Endothelial cell of hepatic sinusoid (primary cell): ENCODE measurements around the gene BRWD1.

Experiments
- in situ Hi-C: cut with HindIII; loops from 2 replicates; pipeline ENCODE4 v1.10.0; 2017; ENCODE audit warnings: low sequenced_read_pairs

The BRWD1 gene

GRCh38 chr21:39330001-39330400, 16.6 kb upstream of the BRWD1 start:
- in situ Hi-C loops, result no loop called here

DNA sequence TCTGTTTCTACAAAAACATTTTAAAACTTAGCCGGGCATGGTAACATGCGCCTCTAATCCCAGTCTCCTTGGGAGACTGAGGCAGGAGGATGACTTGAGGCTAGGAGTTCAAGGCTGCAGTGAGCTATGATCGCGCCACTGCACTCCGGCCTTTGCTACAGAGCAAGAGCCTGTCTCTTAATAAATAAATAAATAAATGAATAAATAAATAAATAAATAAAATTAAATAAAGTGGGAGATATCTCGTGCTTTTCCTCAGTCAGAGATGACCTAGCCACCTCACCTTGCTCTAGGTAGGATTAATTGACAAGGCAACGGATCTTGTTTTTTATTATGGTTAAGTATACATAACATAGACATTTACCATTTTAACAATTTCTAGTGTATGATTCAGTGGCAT, 14.3 kb upstream of the BRWD1 start:
- in situ Hi-C loops, result no loop called here

GRCh38 chr21:39326607-39327307, 13.3 kb upstream of the BRWD1 start:
- in situ Hi-C loops, result no loop called here

DNA sequence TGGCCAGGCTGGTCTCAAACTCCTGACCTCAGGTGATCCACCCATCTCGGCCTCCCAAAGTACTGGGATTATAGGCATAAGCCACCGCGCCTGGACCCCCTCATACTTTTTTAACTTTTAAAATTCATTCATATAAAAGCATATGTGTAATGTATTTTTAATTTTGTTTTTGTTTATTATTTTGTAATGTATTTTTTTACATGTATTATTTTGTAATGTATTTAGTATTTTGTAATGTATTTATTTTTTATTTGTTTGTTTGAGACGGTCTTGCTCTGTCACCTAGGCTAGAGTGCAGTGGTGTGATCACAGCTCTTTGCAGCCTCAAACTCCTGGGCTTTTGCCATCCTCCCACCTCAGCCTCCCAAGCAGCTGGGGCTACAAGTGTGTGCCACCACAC, 12.0 kb upstream of the BRWD1 start:
- in situ Hi-C loops, result no loop called here

- in situ Hi-C loops, result no loop called here
These were observed 8.0 kb upstream of the BRWD1 start for GRCh38 chr21:39321424-39321823.

- in situ Hi-C loops, result no loop called here
These were observed 6.4 kb upstream of the BRWD1 start for GRCh38 chr21:39319814-39320332.

- in situ Hi-C loops, result no loop called here
These were observed 5.9 kb upstream of the BRWD1 start for GRCh38 chr21:39319251-39319756.

GRCh38 chr21:39318091-39318959, 4.9 kb upstream of the BRWD1 start:
- in situ Hi-C loops, result no loop called here

DNA sequence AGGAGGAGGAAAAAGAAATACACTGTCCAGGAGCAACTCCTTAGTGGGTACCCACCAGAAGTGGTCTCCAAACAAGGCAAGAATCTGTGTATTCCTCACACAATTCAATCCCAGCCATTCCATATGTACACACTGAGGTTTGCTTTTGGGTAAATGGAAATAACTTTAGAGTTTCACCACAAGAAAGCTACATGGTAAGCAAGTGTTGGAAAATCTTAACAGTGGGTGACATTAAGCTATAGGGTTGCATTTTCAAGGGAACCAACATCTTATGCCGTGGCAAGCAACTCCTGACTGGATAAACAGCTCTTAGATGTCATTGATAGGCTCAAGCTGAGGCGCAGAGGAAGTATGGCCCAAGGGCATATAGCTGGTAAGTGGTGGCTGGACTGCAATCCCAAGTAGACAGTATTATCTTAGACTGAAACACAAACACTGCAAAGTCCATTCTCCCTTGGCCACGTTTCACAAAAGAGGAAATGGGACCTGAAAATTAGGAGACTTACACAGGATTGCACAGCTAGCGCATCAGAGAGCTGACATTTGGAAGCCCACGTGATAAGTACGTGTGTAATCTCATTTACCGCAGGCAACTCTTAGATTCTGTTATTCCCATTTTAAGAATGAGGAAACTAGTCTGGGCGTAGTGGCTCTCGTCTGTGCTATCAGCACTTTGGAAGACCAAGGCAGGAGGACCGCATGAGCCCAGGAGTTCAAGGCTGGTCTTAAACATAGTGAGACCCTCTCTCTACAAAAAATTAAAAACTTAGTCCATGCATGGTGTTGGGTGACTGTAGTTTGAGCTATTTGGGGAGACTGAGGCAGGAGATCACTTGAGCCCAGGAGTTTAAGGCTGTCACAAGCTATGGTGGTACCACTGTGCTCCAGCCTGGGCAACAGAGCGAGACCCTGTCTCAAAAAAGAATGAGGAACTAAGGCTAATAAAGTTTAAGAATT, 4.0 kb upstream of the BRWD1 start:
- in situ Hi-C loops, result no loop called here

DNA sequence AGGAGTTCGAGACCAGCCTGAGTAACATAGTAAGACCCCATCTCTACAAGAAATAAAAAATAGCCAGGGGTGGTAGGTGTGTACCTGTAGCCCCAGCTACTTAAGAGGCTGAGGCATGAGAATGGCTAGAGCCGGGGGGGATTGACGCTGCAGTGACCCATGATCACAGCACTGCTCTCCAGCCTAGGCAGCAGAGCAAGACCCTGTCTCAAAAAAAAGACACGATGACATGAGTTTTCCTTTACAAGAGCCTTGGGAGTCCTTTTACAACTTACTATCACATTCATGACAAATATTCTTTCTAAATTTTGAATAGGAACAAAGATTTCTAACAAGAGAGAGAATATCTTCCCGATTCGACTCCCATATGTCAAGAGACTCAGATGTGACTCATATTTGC, 3.3 kb upstream of the BRWD1 start:
- in situ Hi-C loops, result no loop called here

GRCh38 chr21:39315603-39316445, 2.4 kb upstream of the BRWD1 start:
- in situ Hi-C loops, result no loop called here

- in situ Hi-C loops, result no loop called here
These were observed 953 bp upstream of the BRWD1 start for GRCh38 chr21:39314143-39315027.

DNA sequence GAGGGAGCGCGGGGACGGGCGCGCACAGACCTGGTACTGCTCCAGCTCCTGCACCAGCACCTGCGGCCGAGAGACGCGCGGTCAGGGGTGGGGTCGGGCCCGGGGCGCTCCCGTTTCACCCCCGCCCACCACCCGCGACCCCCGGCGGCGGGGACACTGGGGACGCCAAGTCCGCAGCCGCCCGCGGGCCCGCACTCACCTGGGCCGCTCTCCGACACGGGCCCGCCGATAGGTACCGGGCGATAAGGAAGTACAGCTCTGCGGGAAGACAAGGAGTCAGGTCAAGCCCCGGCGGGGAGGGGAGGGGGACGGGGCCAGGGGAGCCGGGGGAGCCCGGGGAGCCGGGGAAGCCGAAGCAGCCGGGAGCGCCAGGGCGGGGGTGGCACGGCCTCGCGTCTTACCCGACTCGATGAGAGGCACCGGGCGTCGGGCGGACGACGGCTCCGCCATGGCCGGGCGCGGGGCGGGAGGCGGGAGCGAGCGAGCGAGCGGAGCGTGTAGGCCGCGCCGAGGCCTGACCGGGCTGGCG, 326 bp downstream of the BRWD1 start:
- in situ Hi-C loops, result no loop called here

GRCh38 chr21:39312112-39313041, 1.1 kb downstream of the BRWD1 start:
- in situ Hi-C loops, result no loop called here

- in situ Hi-C loops, result no loop called here
These were observed 2.3 kb downstream of the BRWD1 start for GRCh38 chr21:39311164-39311563.

- in situ Hi-C loops, result no loop called here
These were observed 6.0 kb downstream of the BRWD1 start for GRCh38 chr21:39307466-39307865.

DNA sequence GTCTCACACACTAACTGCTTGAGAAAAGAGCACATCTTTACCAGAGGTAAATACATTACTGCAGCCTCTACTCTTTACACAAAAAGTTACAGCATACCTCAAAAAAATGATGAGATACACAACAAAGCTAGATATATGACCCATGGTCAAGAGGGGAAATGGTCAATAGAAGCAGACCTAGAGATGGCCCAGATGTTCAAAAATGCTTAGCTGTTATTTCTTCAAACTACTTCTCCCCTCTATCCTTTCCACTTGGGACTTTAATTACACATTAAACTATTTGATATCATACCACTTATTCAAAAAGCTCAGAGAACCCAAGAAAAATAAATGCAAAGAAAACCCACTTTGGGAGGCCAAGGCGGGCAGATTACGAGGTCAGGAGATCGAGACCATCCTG, 12.8 kb downstream of the BRWD1 start:
- in situ Hi-C loops, result no loop called here

- in situ Hi-C loops, result no loop called here
These were observed 16.5 kb downstream of the BRWD1 start for GRCh38 chr21:39296891-39297290.
